SU-DHL-6 (cell line): ENCODE data around the gene DNAJC15.

Experiments used
- H2AFZ ChIP-seq: fragments of 200-600 bp; sonication (generic); 2 replicates; pipeline ENCODE4 v1.6.1; 2014; ENCODE audit warnings: low read depth, mild to moderate bottlenecking, moderate library complexity, mixed read lengths, antibody characterized with exemption, low read length; ENCODE audit not compliant: severe bottlenecking
- H3F3A ChIP-seq: fragments of 200-600 bp; shearing (Covaris generic); 2 replicates; pipeline ENCODE4 v1.6.0; 2016; ENCODE audit warnings: antibody characterized with exemption, mild to moderate bottlenecking; ENCODE audit not compliant: insufficient read depth
- H3K27ac ChIP-seq: fragments of 200-600 bp; sonication (generic); 2 replicates; pipeline ENCODE4 v1.5.1; 2016; ENCODE audit warnings: low read depth, mild to moderate bottlenecking, low read length, moderate library complexity, mixed read lengths
- H3K27me3 ChIP-seq: fragments of 200-600 bp; sonication (generic), shearing (Covaris generic); 2 replicates; pipeline ENCODE4 v1.6.0; 2014; ENCODE audit warnings: mild to moderate bottlenecking, low read length
- H3K36me3 ChIP-seq: fragments of 200-600 bp; sonication (generic); 2 replicates; pipeline ENCODE4 v1.6.1; 2014; ENCODE audit warnings: mild to moderate bottlenecking, low read length, mixed read lengths
- H3K4me2 ChIP-seq: fragments of 300-600, 200-600 bp; shearing (Covaris generic), sonication (generic); 2 replicates; pipeline ENCODE4 v1.6.0; 2014; ENCODE audit warnings: low read length, low read depth, mild to moderate bottlenecking; ENCODE audit not compliant: poor library complexity, severe bottlenecking
- H3K4me3 ChIP-seq: fragments of 200-600 bp; sonication (generic); 2 replicates; pipeline ENCODE4 v1.5.1; 2014; ENCODE audit warnings: antibody characterized with exemption, low read length, mild to moderate bottlenecking, mixed read lengths; ENCODE audit not compliant: insufficient read depth, poor library complexity, severe bottlenecking
- H3K79me2 ChIP-seq: fragments of 200-600 bp; sonication (generic); 2 replicates; pipeline ENCODE4 v1.6.1; 2014; ENCODE audit warnings: mild to moderate bottlenecking, low read length, moderate library complexity; ENCODE audit not compliant: insufficient read depth
- H3K9ac ChIP-seq: fragments of 200-600 bp; sonication (generic); 2 replicates; pipeline ENCODE4 v1.7.0; 2014; ENCODE audit warnings: mild to moderate bottlenecking, low read length
- H3K9me2 ChIP-seq: fragments of 200-600 bp; sonication (generic); replicated peaks from 2 replicates; pipeline ENCODE4 v1.6.1; 2014; ENCODE audit warnings: low read length; ENCODE audit not compliant: insufficient read depth
- H3K9me3 ChIP-seq: fragments of 200-600 bp; sonication (generic); 2 replicates; pipeline ENCODE4 v1.6.1; 2014; ENCODE audit warnings: low read length, mixed read lengths; ENCODE audit not compliant: insufficient read depth
- H4K20me1 ChIP-seq: fragments of 200-600 bp; sonication (generic); 2 replicates; pipeline ENCODE4 v1.6.1; 2014; ENCODE audit warnings: low read depth, mild to moderate bottlenecking, antibody characterized with exemption, low read length, moderate library complexity, mixed read lengths
- EZH2phosphoT487 ChIP-seq: fragments of 200-600 bp; sonication (generic), shearing (Covaris generic); conservative IDR thresholded peaks from 2 replicates; pipeline ENCODE4 v1.6.1; 2018; ENCODE audit warnings: mild to moderate bottlenecking, antibody characterized with exemption, low read length, moderate library complexity, mixed read lengths
- TF ChIP-seq, protein P1 (sequence below): fragments of 200-600 bp; sonication (generic); IDR thresholded peaks from one replicate; pipeline ENCODE4 v1.5.1; 2017; ENCODE audit warnings: antibody characterized with exemption, mild to moderate bottlenecking, low read length, moderate library complexity; ENCODE audit not compliant: insufficient read depth, poor library complexity, severe bottlenecking

DNAJC15 gene

DNA sequence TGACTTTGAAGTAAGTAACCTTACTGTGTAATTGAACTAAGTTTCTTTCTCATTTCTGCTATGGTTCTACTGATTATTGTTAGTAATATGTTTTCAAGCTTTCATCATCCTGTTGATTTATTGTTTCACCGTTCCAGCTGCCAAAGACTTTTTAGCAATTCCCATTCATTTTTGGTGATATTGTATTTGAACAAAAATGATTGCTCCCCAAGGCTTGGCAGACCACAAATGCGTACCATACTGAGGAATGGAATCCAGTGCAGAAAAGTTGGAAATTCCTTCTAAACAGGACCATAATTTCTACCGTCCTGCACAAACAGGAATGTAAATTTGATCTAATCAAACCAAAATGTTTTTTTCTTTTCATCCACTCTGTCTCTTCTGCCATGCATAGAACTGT is 42.1 kb upstream of the DNAJC15 start:
- TF ChIP-seq, protein P1, sequence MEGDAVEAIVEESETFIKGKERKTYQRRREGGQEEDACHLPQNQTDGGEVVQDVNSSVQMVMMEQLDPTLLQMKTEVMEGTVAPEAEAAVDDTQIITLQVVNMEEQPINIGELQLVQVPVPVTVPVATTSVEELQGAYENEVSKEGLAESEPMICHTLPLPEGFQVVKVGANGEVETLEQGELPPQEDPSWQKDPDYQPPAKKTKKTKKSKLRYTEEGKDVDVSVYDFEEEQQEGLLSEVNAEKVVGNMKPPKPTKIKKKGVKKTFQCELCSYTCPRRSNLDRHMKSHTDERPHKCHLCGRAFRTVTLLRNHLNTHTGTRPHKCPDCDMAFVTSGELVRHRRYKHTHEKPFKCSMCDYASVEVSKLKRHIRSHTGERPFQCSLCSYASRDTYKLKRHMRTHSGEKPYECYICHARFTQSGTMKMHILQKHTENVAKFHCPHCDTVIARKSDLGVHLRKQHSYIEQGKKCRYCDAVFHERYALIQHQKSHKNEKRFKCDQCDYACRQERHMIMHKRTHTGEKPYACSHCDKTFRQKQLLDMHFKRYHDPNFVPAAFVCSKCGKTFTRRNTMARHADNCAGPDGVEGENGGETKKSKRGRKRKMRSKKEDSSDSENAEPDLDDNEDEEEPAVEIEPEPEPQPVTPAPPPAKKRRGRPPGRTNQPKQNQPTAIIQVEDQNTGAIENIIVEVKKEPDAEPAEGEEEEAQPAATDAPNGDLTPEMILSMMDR, result no peak
- TF ChIP-seq EZH2phosphoT487, result no peak
- Histone ChIP-seq H3K9ac (no peak overlapping the region), H3K9me3 (no peaks in the 10 kb centered on the region), H3K27ac (no peak overlapping the region), H3K36me3 (no peaks in the 10 kb centered on the region), H3K27me3 (no peaks in the 10 kb centered on the region), H2AFZ (no peak overlapping the region), H3F3A (no peaks in the 10 kb centered on the region), H4K20me1 (no peaks in the 10 kb centered on the region), H3K4me2 (no peak overlapping the region), H3K4me3 (no peak overlapping the region), H3K9me2 (no peaks in the 10 kb centered on the region), H3K79me2 (no peaks in the 10 kb centered on the region)

DNA sequence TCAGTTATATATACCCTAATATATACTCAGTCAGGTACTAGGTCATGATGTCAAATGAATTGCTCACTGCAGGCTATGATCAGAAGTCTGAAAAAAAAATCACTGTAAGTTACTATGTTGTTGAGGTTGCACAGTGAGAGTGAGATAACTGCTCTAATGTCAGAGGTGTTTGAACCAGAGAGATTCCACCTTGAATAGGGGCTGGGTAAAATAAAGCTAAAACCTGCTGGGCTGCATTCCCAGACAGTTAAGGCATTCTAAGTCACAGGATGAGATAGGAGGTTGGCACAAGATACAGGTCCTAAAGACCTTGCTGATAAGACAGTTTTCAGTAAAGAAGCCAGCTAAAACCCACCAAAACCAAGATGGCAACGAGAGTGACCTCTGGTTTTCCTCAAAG is 41.5 kb upstream of the DNAJC15 start:
- H2AFZ ChIP-seq, result no peak overlapping the region
- H3K36me3 ChIP-seq, result no peaks in the 10 kb centered on the region
- H3K9me3 ChIP-seq, result no peaks in the 10 kb centered on the region
- no peaks in the 10 kb centered on the region for H3K27me3 ChIP-seq
- no peak overlapping the region for H3K4me2 ChIP-seq
- H3K79me2 ChIP-seq, result no peaks in the 10 kb centered on the region
- H3K27ac ChIP-seq, result no peak overlapping the region
- H4K20me1 ChIP-seq, result no peaks in the 10 kb centered on the region
- TF ChIP-seq, protein P1, result no peak
- TF ChIP-seq EZH2phosphoT487, result no peak
- H3K9me2 ChIP-seq, result no peaks in the 10 kb centered on the region
- H3K4me3 ChIP-seq, result no peak overlapping the region
- H3F3A ChIP-seq, result no peaks in the 10 kb centered on the region
- H3K9ac ChIP-seq, result no peak overlapping the region

DNA sequence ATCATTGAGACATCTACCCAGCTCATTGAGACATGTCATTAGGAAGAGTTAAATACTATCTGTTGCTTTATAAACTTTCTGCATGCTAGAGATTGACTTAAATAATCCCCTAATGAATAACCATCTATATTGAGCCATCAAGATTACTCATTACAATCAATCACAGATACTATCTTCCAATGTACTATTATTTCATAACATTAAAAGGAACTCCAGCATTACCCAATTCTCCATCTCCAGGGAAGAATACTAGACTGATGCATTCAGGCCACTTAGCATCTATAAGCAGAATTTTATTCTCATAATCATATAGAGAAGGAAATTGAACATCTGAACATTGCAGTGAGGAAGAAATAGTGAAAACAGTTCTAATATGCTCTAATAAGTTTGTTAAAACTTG is 39.4 kb upstream of the DNAJC15 start:
- no peak overlapping the region for H3K27ac ChIP-seq
- no peaks in the 10 kb centered on the region for H3K79me2 ChIP-seq
- no peaks in the 10 kb centered on the region for H3K27me3 ChIP-seq
- H3K4me3 ChIP-seq, result no peak overlapping the region
- no peaks in the 10 kb centered on the region for H3F3A ChIP-seq
- H4K20me1 ChIP-seq, result no peaks in the 10 kb centered on the region
- TF ChIP-seq EZH2phosphoT487, result no peak
- TF ChIP-seq, protein P1, result no peak
- no peaks in the 10 kb centered on the region for H3K9me2 ChIP-seq
- no peak overlapping the region for H3K9ac ChIP-seq
- no peak overlapping the region for H2AFZ ChIP-seq
- H3K36me3 ChIP-seq, result no peaks in the 10 kb centered on the region
- H3K9me3 ChIP-seq, result no peaks in the 10 kb centered on the region
- no peak overlapping the region for H3K4me2 ChIP-seq

GRCh38 chr13:42984691-42985090 is 38.7 kb upstream of the DNAJC15 start:
- TF ChIP-seq, protein P1, result no peak
- no peak for TF ChIP-seq EZH2phosphoT487
- Histone ChIP-seq H3K9ac (no peak overlapping the region), H3K4me2 (no peak overlapping the region), H3K9me3 (no peaks in the 10 kb centered on the region), H3K27ac (no peak overlapping the region), H3F3A (no peaks in the 10 kb centered on the region), H3K27me3 (no peaks in the 10 kb centered on the region), H3K79me2 (no peaks in the 10 kb centered on the region), H3K9me2 (no peaks in the 10 kb centered on the region), H4K20me1 (no peaks in the 10 kb centered on the region), H2AFZ (no peak overlapping the region), H3K4me3 (no peak overlapping the region), H3K36me3 (no peaks in the 10 kb centered on the region)
